HG03378 (cell line): ENCODE results near the gene PPP1R9B.

Experiments
- ATAC-seq: cut with Tn5 transposase; IDR thresholded peaks from one replicate; pipeline ENCODE4 v1.9.1; 2021; ENCODE audit warnings: mild to moderate bottlenecking, moderate library complexity; ENCODE audit not compliant: unreplicated experiment

The PPP1R9B gene

DNA sequence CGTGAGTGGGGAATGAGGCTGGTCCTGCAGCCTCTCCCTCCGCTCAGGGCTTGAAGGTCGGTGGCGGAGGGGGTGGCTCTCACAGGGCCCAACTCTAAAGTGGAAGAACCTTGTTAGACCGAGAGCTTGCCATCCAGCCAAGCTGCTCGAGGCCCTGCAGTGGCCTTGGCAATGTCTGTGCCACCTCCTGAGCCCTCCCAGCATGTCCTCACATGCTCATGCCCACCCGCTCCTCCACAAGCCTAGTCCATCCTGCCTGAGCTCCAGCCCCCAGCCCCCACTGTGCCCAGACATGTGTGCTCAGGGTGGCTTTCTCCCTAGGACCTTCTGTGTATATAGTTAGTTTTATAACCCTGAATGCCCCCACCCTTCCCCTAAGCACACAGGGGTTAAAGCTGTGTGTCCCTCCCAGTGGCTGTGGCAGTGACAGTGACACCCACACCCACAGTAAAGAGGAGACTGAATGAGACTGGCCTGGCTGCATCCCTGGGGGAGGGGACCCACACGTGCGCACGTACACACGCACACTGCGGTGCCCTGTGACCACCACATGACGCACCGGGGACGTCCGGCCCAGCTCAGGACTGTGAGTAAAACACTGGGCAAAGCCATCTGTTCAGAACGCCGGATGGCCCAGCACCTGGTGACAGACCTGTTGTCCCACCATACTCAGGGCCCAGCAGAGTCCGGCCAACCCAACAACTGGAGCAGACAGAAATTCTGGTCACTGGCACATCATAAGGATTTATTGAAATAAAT is 39.7 kb downstream of the PPP1R9B start:
- no peak for ATAC-seq

DNA sequence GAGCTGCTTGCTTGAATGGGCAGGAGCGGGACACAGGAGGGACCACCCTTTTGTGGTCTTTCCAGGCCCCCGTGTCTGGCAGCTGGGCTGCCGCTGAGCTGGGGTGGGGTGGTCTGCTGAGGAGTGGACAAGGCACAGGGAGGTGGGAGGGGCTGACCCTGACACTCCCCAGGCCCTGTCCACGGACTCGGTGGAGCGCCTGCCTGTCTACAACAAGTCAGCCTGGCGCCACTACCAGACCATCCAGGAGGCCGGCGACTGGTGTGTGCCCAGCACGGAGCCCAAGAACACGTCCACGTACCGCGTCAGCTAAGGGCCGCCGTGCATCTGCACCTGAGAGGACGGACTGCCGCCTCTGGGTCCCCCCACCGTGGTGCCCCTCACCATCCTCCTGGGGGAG is 40.7 kb downstream of the PPP1R9B start:
- ATAC-seq = no peak

DNA sequence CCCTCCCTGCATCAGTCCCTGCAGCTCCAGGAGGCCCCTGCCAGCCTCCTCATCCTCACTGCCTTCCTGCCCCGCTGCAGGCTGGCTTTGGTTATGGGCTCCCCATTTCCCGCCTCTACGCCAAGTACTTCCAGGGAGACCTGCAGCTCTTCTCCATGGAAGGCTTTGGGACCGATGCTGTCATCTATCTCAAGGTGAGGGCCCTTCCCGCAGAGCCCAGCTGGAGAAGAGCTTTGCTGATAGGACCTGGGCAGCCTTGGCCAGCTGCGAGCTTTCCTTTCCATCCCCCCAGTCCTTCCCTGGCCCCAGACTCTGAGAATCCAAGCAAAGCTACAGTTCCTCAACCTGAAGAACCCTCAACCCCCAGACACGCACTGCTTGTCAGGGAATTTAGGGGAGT is 41.3 kb downstream of the PPP1R9B start:
- ATAC-seq = no peak

DNA sequence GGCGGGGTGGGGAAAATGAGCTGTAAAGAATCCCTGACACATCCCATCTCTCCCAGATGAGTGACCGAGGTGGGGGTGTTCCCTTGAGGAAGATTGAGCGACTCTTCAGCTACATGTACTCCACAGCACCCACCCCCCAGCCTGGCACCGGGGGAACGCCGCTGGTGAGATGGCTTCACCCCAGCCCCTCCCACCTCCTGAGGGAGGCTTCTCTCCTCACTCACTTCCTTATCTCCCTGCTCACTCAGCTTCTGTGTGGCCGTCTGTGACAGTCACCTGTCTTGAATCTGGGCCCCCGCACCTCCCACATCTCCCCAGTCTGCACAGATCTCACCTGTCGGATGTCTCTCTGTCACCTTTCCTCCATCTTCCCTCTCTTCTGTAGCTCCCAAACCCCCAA is 41.9 kb downstream of the PPP1R9B start:
- ATAC-seq = no peak

DNA sequence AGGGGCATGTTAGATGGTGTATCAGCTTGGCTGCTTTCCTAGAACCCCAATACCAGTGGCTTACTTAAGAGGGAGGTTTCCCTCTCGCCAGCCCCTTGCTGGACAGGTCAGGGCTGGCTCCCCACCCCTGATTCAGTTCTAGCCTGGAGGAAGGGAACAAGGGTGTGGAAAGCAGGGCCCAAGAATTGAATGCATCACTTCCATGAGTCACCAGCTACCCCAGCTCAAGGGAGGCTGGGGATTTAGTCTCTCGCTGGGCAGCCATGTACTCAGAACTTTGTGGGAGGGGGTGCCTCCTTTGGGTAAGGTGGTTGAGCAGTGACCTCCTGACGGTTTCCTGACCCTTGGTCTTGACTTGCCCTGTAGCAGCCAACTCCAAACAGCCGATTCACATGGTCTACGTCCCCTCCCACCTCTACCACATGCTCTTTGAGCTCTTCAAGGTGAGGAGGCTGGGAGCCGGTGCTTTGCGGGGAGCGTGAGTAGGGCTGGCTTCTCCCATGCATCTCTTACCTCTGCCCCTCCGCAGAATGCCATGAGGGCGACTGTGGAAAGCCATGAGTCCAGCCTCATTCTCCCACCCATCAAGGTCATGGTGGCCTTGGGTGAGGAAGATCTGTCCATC is 42.6 kb downstream of the PPP1R9B start:
- ATAC-seq = no peak

DNA sequence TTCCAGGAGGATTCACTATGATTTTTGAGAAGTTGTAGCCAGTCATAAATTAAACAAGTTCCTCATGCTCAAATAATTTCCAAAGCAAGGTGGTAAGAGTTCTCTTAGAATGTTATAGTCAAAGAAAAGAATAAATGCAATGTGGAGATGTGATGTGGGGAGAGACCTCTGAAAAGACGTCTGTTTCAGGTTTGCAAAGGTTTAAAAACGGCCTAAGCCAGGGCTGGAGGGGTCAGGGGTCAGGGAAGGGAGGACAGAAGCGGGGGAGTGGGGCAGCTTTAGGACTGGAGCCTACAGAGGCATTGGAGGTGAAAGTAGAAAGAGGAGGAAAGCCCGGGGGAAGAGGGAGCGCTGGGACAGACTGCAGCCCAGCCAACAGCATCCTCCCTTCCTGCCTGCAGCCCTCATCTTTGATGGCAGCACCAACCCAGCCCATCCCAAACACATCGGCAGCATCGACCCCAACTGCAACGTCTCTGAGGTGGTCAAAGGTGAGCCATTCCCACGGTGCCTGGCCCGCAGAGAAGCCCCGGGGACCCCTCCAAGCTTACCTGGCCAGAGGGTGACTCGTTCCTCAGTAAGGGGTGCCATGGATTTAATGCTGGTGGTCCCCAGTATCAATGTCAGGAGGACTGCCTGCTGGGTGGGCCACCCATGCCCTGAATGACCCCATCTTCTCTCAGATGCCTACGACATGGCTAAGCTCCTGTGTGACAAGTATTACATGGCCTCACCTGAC is 43.9 kb downstream of the PPP1R9B start:
- no peak for ATAC-seq

DNA sequence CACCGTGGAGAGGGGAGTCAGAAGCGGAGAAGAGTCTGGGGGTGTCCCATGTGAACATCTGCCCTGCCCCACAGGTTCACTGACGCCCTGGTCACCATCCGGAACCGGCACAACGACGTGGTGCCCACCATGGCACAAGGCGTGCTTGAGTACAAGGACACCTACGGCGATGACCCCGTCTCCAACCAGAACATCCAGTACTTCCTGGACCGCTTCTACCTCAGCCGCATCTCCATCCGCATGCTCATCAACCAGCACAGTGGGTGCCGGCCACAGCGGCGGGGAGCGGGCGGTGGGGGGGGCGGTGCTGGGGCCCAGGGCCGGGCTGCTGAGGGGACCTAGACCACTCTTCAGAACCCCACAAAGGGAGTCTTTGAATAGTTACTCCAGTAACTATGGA is 44.7 kb downstream of the PPP1R9B start:
- ATAC-seq = no peak

DNA sequence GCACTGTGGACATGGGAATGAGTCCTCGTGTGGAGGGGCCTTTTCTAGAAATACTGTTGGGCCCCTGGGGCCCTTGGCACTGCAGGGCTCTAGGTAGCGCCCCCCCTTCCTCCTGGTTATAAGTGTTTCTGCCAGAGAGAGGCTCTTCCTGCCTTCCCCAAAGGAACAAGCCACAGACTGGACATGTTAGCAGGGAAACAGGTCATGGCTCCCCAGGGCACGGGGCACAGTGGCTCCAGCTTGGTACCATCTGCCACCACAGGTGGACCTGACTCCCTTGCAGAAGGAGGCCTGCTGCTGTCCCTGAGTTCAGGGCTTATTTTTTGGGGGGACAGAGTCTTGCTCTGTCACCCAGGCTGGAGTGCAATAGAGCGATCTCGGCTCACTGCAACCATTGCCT is 46.5 kb downstream of the PPP1R9B start:
- no peak for ATAC-seq

DNA sequence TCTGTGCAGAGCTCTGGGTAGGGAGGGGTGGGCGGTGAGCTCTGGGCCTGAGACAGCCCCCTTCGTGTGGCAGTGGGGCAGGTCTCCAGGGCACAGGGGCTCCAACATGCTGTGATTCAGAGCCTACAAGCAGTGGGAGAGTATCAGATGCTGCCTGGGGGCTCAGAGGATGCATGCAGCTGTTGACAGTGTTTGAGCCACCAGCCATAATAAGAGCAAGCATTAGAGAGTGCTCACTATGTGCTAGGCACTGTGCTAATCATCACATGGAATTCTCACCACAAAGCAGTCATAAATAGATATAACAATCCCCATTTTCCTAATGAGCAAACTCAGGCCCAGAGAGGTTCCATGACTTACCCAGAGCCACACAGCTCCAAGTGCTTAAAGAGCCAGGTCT is 47.2 kb downstream of the PPP1R9B start:
- no peak for ATAC-seq

DNA sequence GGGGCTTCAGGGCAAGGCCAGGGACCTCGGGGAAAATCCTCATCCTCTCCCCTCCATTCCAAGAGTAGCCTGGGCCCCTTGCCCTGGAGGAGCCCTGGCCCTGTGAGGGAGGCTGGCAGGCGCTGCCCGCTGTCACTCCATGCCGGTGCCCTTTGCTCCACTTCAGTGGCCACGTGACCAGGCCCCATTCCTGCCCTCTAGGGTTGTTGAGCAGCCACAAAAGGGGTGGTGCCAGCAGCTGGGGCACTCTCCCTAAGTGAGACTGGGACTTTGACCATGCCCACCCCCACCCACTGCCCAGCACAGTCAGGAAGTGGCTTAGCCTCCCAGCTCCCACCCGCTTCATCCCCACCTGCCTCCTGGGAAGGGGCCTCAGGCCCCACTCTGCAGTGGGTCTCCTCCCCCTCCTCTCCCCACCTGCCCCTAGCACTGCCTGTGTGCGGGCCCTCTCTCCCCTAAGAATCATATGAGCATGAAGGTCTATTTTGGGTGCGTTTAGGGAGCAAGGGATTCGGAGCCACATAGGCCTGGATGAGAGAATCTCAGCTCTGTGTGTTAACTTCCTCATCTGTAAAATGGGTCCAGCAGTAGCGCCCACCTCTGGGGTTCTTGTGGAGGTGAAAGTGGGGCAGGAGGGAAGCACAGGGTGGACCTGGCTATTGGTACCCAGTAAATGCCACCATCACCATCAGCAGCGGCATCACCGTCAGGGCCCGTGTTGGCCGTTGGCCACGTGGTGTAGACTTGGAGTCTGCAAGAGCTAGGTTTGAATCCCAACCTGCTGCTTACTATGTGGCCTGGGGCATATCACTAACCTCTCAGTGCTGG is 48.1 kb downstream of the PPP1R9B start:
- ATAC-seq = no peak

DNA sequence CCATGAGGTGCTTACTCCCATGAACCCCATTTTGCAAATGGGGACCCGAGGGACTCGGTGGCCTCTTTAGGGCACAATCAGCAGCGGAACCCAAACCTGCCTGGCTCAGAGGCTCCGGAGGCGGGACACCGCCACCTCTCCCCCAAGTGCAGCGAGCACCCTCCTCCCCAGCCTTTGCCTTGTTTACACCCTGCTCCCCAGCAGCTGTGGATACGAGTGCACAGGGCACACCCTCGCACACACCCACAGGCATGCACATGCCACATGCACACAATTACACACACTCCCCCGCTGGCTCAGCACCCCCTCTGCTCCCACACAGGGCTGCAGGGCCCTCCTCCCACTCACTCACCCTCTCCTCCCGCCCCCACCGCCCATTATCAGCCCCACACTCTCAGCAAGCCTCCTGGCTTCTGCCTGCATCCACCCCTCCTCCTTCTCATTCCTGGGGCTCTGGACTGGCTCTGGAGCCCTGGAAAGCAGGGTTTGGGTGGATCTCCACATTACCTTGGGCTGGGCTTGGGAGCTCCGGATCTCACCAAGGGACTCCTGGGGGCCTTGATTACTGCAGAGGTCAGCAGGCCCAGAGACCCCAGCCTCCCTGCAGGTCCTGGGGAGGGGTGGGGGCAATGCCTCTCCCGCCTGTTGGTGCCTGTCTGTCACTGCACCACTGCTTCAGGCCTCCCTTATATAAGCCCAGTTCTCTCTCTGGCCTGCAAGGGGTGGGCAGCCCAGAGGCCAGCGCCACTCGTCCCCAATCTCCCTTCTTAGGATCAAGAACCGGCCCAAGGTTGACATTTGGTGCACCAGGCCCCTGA is 48.9 kb downstream of the PPP1R9B start:
- ATAC-seq = no peak

DNA sequence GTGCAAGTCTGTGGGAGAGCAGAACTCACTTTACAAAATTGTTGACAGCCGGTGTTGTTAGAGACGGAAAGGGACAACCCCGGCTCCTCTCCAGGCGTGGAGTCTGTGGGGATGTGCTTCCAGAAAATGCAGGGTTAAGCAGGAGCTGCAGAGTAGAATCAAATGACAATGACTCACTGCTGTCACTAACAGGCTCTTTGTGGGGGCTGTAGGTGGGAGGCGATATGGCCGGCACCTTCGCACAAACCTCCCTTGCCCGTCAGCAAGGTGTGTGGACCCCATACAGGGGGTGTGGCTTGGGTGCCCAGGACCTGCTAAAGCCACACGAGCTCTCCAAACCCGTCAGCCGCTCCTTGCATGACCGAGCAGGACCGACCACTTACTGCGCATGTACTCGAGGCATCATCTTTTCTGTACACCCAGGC is 49.5 kb downstream of the PPP1R9B start:
- no peak for ATAC-seq

DNA sequence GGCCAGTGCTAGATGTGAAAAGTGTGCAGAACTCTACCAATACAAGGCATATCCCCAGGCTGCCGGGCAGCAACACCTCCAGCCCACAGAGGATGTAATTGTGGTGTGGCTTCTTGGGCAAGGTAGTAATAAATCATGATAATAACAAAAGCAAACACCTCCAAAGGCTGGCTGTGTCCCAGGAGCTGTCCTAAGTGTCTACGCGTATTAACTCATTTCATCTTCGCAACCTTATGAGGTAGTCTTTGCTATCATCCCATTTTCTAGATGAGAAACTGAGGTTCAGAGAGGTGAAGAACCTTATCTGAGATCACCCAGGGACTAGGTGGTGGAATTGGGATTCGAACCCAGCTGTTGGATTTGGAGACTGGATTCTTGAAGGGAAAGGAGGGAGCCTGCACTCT is 50.0 kb downstream of the PPP1R9B start:
- ATAC-seq = no peak

DNA sequence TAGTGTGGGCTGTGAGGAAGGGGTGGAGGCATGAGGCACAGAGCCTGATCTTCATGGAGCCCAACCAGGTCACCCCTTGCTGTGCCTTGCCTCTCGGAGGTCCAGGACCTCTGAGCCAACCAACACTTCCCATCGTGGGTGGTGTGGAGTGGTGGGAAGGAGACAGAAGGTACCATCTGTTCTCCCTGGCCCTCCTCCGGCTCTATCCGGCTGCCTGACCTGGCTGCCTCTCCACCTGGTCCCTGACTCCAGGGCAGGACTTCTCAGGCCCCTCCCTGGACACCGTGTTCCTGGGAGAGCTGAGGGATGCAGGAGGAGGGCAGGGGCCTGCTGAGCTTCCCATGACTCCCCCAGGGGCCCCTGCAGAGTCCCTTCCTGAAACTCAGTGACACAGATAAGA is 51.5 kb downstream of the PPP1R9B start:
- ATAC-seq = no peak

DNA sequence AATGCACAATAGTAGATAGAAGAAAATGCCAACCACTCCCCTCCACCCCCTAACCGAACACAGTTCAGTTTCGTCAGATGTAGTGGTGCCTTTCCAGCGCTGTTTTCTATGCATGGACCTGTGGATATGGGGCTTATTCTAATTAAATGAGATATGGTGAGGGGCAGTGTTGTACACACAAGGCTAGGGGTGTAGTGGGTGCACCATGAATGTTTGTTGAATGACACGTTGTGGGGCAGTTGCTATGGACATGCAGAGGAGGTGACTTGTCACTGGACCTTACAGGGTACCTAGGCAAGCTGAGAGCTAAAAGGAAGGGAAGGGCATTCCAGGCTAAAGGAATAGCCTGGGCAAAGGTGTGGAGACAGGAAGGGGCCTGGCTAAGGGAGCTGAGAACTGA is 51.9 kb downstream of the PPP1R9B start:
- ATAC-seq = no peak

DNA sequence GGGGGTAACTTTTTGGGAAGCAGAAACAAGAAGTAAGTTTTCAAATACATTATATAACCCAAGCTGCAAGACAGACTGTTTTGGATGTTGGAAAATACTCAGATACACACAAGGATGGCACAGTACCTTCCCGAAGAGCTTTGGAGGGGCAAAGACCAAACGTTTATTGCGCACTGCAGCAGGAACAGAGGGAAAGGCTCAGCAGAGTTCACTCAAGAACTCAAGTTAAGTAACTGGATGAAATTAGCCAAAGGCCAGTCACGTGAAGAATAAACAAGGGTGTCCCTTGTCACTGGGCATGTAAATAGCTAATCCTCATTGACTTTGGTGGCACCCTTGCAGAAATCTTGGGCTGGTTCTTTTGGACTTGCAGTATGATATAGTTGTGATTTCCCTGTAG is 52.6 kb downstream of the PPP1R9B start:
- no peak for ATAC-seq

DNA sequence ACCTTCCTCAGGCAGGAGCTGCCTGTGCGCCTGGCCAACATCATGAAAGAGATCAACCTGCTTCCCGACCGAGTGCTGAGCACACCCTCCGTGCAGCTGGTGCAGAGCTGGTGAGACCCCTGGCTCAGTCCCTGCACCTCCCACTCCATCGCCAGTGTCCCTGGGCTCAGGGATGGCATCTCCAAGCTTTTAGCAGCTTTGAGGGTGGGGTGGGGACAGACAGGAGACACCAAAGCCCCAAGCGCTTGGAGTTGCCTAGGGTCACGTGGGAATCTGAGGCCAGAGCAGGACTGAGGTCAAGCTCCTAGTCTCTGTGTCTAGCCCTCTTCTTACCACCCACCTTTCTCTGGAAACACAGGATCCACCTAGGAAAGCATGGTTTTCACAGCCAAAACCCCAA is 53.0 kb downstream of the PPP1R9B start:
- no peak for ATAC-seq

DNA sequence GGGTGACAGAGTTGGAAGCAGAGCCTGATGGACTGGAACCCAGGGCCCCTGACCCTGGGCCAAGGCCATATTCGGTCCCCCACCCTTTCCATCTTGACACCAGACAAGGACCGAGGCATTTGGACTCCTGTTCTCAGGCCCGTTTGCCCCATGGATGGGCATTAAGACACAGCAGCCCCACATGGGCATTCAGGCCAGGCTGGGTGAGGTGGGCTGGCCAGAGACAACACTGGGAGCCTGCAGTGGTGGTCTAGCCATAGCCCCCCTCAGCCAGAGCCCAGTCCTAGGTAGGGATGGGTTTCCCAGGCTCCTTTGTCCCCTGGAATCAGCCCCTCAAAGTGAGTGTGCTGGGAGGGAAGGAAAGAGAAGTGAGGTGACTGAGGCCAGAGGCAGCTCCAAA is 53.7 kb downstream of the PPP1R9B start:
- ATAC-seq = no peak

DNA sequence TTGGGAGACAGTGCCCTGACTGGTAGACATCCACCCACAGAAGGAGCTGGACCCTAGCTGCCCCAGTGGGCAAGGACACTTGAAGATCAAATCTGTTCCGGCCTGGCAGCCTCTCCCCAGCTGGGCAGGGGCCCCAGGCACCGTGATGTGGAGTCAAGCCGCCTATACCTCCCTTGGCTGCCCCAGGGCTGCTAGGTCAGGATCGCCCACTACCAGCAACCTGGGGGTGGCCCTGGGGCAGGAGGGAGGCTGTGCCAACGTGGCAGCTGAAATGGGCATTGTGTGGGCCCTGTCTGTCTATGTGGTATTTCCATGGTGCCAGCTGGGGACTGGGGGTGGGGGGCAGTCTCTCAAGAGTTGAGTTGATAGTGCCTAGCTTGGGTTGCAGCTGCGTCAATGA is 54.4 kb downstream of the PPP1R9B start:
- ATAC-seq = no peak

DNA sequence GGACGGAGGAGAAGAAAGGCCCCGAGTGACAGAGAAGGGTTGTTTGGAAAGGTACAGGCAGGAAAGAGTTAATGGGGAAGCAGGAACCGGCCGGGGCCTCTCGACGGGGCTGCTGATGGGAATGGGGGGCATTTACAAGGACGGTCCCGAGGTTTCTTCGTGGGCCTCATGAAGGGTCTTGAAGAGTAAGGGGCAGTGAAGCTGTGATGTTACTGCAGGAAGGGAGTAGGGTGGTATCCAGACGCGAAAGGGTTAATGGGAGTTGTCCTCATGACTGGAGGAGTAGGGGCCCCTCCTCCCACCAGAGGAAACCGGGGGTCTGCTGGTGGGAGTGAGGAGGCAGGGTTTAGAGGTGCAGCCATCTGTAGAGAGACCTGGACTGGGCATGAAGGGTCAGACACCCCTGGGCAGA is 54.8 kb downstream of the PPP1R9B start:
- no peak for ATAC-seq
